Peyer's patch (tissue), 4 donors: Measurements from ENCODE around the gene LIMS2.

Experiments
- CTCF ChIP-seq, 6 experiments: fragments of 450-650 bp in 4 of 6; fragments of 200-600 bp in 2 of 6; sonication (generic) in 1 of 6; IDR thresholded peaks; one replicate each; pipeline ENCODE4 v1.5.1; 2017 to 2019; ENCODE audit warnings: antibody characterized with exemption in 6 of 6, mild to moderate bottlenecking in 3 of 6, moderate library complexity in 1 of 6
- POLR2A ChIP-seq, 2 donors: fragments of 450-650 bp; IDR thresholded peaks; one replicate each; pipeline ENCODE4 v1.5.1; 2017; ENCODE audit warnings: antibody characterized with exemption in 2 of 2, mild to moderate bottlenecking in 2 of 2, moderate library complexity in 2 of 2

- TF ChIP-seq CTCF (IDR thresholded peaks at IDR 0.05) (no peak), POLR2A (IDR thresholded peaks at IDR 0.05) (no peak)
Observed at GRCh38 chr2:127626917-127627739, 48.2 kb downstream of the LIMS2 start.
